ENCODE measurements around the gene SNX32.

- TF ChIP-seq USF2 (IDR thresholded peaks at IDR 0.05) (no peak), ESRRA (IDR thresholded peaks at IDR 0.05; ENCODE audit: borderline replicate concordance, low read length) (no peak), PBX3 (IDR thresholded peaks at IDR 0.05) (no peak), CEBPB (IDR thresholded peaks at IDR 0.05) (no peak), RCOR1 (IDR thresholded peaks at IDR 0.05; ENCODE audit: low read depth, low read length) (no peak), CTCF (IDR thresholded peaks at IDR 0.05) (no peak)
Observed at GRCh38 chr11:65866509-65867283, 32.9 kb downstream of the SNX32 start.
